ENCODE measurements around the gene NCOA3.

NCOA3 gene

DNA sequence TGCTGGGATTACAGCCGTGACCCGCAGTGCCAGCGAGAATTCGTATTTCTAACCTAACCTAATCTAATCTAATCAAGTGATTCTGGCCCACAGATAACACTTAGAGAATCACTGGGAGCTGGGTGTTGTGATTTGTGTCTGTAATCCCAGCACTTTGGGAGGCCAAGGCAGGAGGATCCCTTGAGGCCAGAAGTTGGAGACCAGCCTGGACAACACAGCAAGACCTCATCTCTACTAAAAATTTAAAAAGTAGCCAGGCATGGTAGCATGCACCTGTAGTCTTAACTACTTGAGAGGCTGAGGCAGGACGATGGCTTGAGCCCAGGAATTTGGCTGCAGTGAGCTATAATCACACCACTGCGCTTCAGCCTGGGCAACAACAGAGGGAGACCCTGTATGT, 21.4 kb upstream of the NCOA3 start:
- Histone ChIP-seq H4K20me1 (ENCODE audit: insufficient read depth) (no peaks in the 10 kb centered on the region), H3K27me3 (ENCODE audit: insufficient read depth, low read depth) (no peaks in the 10 kb centered on the region), H3K4me1 (ENCODE audit: low read depth, poor library complexity, severe bottlenecking) (peaks cover 22% of the 10 kb centered on the region), H3K9ac (no peak overlapping the region), H3K36me3 (ENCODE audit: insufficient read depth) (no peaks in the 10 kb centered on the region), H3K4me2 (no peak overlapping the region), H3K27ac (no peak overlapping the region), H2AFZ (ENCODE audit: low read depth) (no peak overlapping the region), H3K79me2 (ENCODE audit: insufficient read depth, low read depth) (no peaks in the 10 kb centered on the region), H3K4me3 (IDR thresholded peaks at IDR 0.05; ENCODE audit: insufficient read depth, low read depth, low read length) (no peak overlapping the region)
- TF ChIP-seq CTCF (conservative IDR thresholded peaks at IDR 0.05; ENCODE audit: low read depth, low read length), result no peak

GRCh38 chr20:47480705-47481104, 21.0 kb upstream of the NCOA3 start:
- Histone ChIP-seq H3K27me3 (ENCODE audit: insufficient read depth, low read depth) (no peaks in the 10 kb centered on the region), H3K4me3 (IDR thresholded peaks at IDR 0.05; ENCODE audit: insufficient read depth, low read depth, low read length) (no peak overlapping the region), H3K36me3 (ENCODE audit: insufficient read depth) (no peaks in the 10 kb centered on the region), H3K9ac (no peak overlapping the region), H3K4me2 (no peak overlapping the region), H3K79me2 (ENCODE audit: insufficient read depth, low read depth) (no peaks in the 10 kb centered on the region), H4K20me1 (ENCODE audit: insufficient read depth) (no peaks in the 10 kb centered on the region), H3K27ac (no peak overlapping the region), H2AFZ (ENCODE audit: low read depth) (no peak overlapping the region), H3K4me1 (ENCODE audit: low read depth, poor library complexity, severe bottlenecking) (peaks cover 26% of the 10 kb centered on the region)
- TF ChIP-seq CTCF (conservative IDR thresholded peaks at IDR 0.05; ENCODE audit: low read depth, low read length), result no peak

GRCh38 chr20:47481330-47482216, 20.1 kb upstream of the NCOA3 start:
- no peak overlapping the region for H3K27ac ChIP-seq
- no peak overlapping the region for H3K4me3 ChIP-seq (IDR thresholded peaks at IDR 0.05; ENCODE audit: insufficient read depth, low read depth, low read length)
- H4K20me1 ChIP-seq (ENCODE audit: insufficient read depth), result no peaks in the 10 kb centered on the region
- H2AFZ ChIP-seq (ENCODE audit: low read depth), result no peak overlapping the region
- TF ChIP-seq CTCF (conservative IDR thresholded peaks at IDR 0.05; ENCODE audit: low read depth, low read length), result no peak
- H3K4me1 ChIP-seq (ENCODE audit: low read depth, poor library complexity, severe bottlenecking), result peaks cover 35% of the 10 kb centered on the region
- no peaks in the 10 kb centered on the region for H3K27me3 ChIP-seq (ENCODE audit: insufficient read depth, low read depth)
- no peaks in the 10 kb centered on the region for H3K79me2 ChIP-seq (ENCODE audit: insufficient read depth, low read depth)
- no peak overlapping the region for H3K9ac ChIP-seq
- no peak overlapping the region for H3K4me2 ChIP-seq
- no peaks in the 10 kb centered on the region for H3K36me3 ChIP-seq (ENCODE audit: insufficient read depth)

DNA sequence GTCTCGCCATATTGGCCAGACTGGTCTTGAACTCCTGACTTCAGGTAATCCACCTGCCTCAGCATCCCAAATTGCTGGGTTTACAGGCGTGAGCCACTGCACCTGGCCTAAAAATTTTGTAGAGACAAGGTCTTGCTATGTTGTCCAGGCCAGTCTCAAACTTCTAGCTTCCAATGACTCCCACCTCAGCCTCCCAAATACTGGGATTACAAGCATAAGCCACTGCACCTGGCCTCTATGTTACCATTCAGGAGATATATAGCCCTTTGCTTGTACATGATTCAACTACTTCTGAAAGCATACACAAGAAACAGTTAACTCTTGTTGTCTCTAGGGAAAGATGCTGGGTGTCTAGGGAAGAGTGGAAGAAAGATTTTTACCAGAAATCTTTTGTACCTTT, 19.0 kb upstream of the NCOA3 start:
- H3K4me1 ChIP-seq (ENCODE audit: low read depth, poor library complexity, severe bottlenecking), result peaks cover 43% of the 10 kb centered on the region
- no peak overlapping the region for H3K27ac ChIP-seq
- no peak overlapping the region for H2AFZ ChIP-seq (ENCODE audit: low read depth)
- no peak overlapping the region for H3K9ac ChIP-seq
- H3K4me3 ChIP-seq (IDR thresholded peaks at IDR 0.05; ENCODE audit: insufficient read depth, low read depth, low read length), result no peak overlapping the region
- no peak overlapping the region for H3K4me2 ChIP-seq
- TF ChIP-seq CTCF (conservative IDR thresholded peaks at IDR 0.05; ENCODE audit: low read depth, low read length), result no peak
- H3K79me2 ChIP-seq (ENCODE audit: insufficient read depth, low read depth), result no peaks in the 10 kb centered on the region
- no peaks in the 10 kb centered on the region for H3K36me3 ChIP-seq (ENCODE audit: insufficient read depth)
- H3K27me3 ChIP-seq (ENCODE audit: insufficient read depth, low read depth), result no peaks in the 10 kb centered on the region
- no peaks in the 10 kb centered on the region for H4K20me1 ChIP-seq (ENCODE audit: insufficient read depth)
